Lower leg skin (tissue), 3 donors: ENCODE data around the gene NFIB.

Source experiments
- CTCF ChIP-seq, 3 donors: fragments of 450-650 bp; IDR thresholded peaks; one replicate each; pipeline ENCODE4 v1.5.1; 2016; ENCODE audit warnings: antibody characterized with exemption in 3 of 3, mild to moderate bottlenecking in 3 of 3, moderate library complexity in 2 of 3
- POLR2A ChIP-seq, 2 donors: fragments of 450-650 bp; IDR thresholded peaks; one replicate each; pipeline ENCODE4 v1.6.1; 2016 to 2017; ENCODE audit warnings: antibody characterized with exemption in 2 of 2, mild to moderate bottlenecking in 1 of 2, moderate library complexity in 1 of 2

- no peak for TF ChIP-seq CTCF (IDR thresholded peaks at IDR 0.05)
- no peak for TF ChIP-seq POLR2A (IDR thresholded peaks at IDR 0.05)
Measured at GRCh38 chr9:14298601-14299022, 15.3 kb downstream of the NFIB start.
